Upper lobe of left lung (tissue), 6 donors: ENCODE results near the gene DZANK1. TPM values are rescaled to one million over a fixed set of nuclear protein-coding genes. Genes with fewer than 3 reads are reported as not detected.
"Not testable (repeated sequence)": the region's sequence is repeated elsewhere in the genome, so short reads cannot be mapped to it uniquely, and the experiment has no call there.

ENCODE experiments used
- ATAC-seq, 2 donors: fragments of 200-7000 bp; cut with Tn5 transposase; one replicate each; pipeline ENCODE4 v1.9.1; 2022; ENCODE audit warnings: mild to moderate bottlenecking in 2 of 2, moderate library complexity in 2 of 2; ENCODE audit not compliant: low FRiP score in 2 of 2
- DNase-seq, 2 donors: peaks; one replicate each; pipeline ENCODE4 v3.0.0-alpha.2; 2019 to 2020
- H3K27ac ChIP-seq, 4 donors: fragments of 200-600 bp; sonication (generic); one replicate each; pipeline ENCODE4 v1.5.1; 2016 to 2019
- H3K27me3 ChIP-seq, 4 donors: fragments of 200-600 bp; sonication (generic); one replicate each; pipeline ENCODE4 v1.5.1; 2017 to 2019
- H3K36me3 ChIP-seq, 4 donors: fragments of 200-600 bp; sonication (generic); one replicate each; pipeline ENCODE4 v1.5.1; 2016 to 2019
- H3K4me1 ChIP-seq, 4 donors: fragments of 200-600 bp; sonication (generic); one replicate each; pipeline ENCODE4 v1.5.1; 2018 to 2019
- H3K4me3 ChIP-seq, 4 donors: fragments of 200-600 bp; sonication (generic); one replicate each; pipeline ENCODE4 v1.5.1; 2017 to 2019; ENCODE audit warnings: mild to moderate bottlenecking in 2 of 4, moderate library complexity in 1 of 4
- H3K9me3 ChIP-seq, 4 donors: fragments of 200-600 bp; sonication (generic); one replicate each; pipeline ENCODE4 v1.5.1; 2018 to 2019
- CTCF ChIP-seq, 6 experiments: fragments of 450-650 bp in 4 of 6; fragments of 200-600 bp in 2 of 6; sonication (generic) in 2 of 6; IDR thresholded peaks; one replicate each; pipeline ENCODE4 v1.5.1; 2016 to 2019; ENCODE audit warnings: antibody characterized with exemption in 6 of 6
- EP300 ChIP-seq, 4 donors: sonication (generic); formaldehyde crosslinking; IDR thresholded peaks; one replicate each; pipeline ENCODE4 v1.5.1; 2017; ENCODE audit warnings: antibody characterized with exemption in 4 of 4, control low read depth in 2 of 4
- POLR2A ChIP-seq, 4 donors: fragments of 450-650 bp; IDR thresholded peaks; one replicate each; pipeline ENCODE4 v1.5.1; 2016 to 2017; ENCODE audit warnings: antibody characterized with exemption in 4 of 4, mild to moderate bottlenecking in 2 of 4
- POLR2AphosphoS5 ChIP-seq, 2 donors: sonication (generic); formaldehyde crosslinking; IDR thresholded peaks; one replicate each; pipeline ENCODE4 v1.5.1; 2017; ENCODE audit warnings: antibody characterized with exemption in 2 of 2
- WGBS, 2 donors: methylation state at CpG; one replicate each; pipeline ENCODE4 v1.1.5; 2017 to 2018; 5-methylcytosine and 5-hydroxymethylcytosine counted together
- total RNA-seq, 6 donors: library from RNA; depleted of rRNA in 4 of 6; stranded (reverse); fragments of >200 nt in 4 of 6; gene quantifications; one replicate each; pipeline versions ENCODE4 v1.1.0 to v1.2.1, GENCODE V29; 2016 to 2021
- donor health status: DM: no; HTN: no; CAD: no; lungs with moderate emphysema.
- donor health status: DM: no; HTN: yes; CAD: no; lungs with severe emphysema.

Gene DZANK1
- total RNA-seq, 6 donors from 2014 or later: 1.8 to 12.8 (median 4.4) TPM

- Histone ChIP-seq H3K27me3 (no peaks in the 10 kb centered on the region), H3K36me3 (peaks cover 0 to 15% (median 0%) of the 10 kb centered on the region in 4 donors), H3K4me3 (no peak overlapping the region), H3K9me3 (peaks cover 0 to 3% (median 0%) of the 10 kb centered on the region in 4 donors), H3K27ac (no peak overlapping the region), H3K4me1 (peaks cover 0 to 6% (median under 1%) of the 10 kb centered on the region in 4 donors)
- WGBS, 2 donors: 92 to 97% methylated on average over 2 of the region's 2 CpGs
- TF ChIP-seq EP300 (IDR thresholded peaks at IDR 0.05) (no peak), CTCF (IDR thresholded peaks at IDR 0.05) (no peak), POLR2A (IDR thresholded peaks at IDR 0.05) (no peak), POLR2AphosphoS5 (IDR thresholded peaks at IDR 0.05) (no peak)
- no peak for ATAC-seq
- DNase-seq: no peak
These were observed 66.4 kb downstream of the DZANK1 start for GRCh38 chr20:18400460-18400859.

GRCh38 chr20:18398713-18399112 is 68.1 kb downstream of the DZANK1 start:
- H3K36me3 ChIP-seq: peaks cover 0 to 15% (median 0%) of the 10 kb centered on the region in 4 donors
- whole genome bisulfite sequencing, 2 donors: 94 to 96% methylated on average over 8 of the region's 8 CpGs
- H3K4me1 ChIP-seq, DNase-seq, H3K9me3 ChIP-seq, ATAC-seq, H3K27me3 ChIP-seq, H3K4me3 ChIP-seq, H3K27ac ChIP-seq: not testable (repeated sequence)

GRCh38 chr20:18397030-18397429 is 69.8 kb downstream of the DZANK1 start:
- peaks cover 0 to 10% (median 0%) of the 10 kb centered on the region in 4 donors for H3K36me3 ChIP-seq
- H3K4me1 ChIP-seq: peaks cover 0 to 6% (median 3%) of the 10 kb centered on the region in 4 donors
- DNase-seq (no peak), ATAC-seq (no peak)
- H3K27me3 ChIP-seq: no peaks in the 10 kb centered on the region
- H3K4me3 ChIP-seq: no peak overlapping the region
- 50 to 53% methylated on average over 4 of the region's 4 CpGs for WGBS, 2 donors
- TF ChIP-seq POLR2AphosphoS5 (IDR thresholded peaks at IDR 0.05) (no peak), CTCF (IDR thresholded peaks at IDR 0.05) (no peak), EP300 (IDR thresholded peaks at IDR 0.05) (no peak)
- H3K27ac ChIP-seq: peak overlapping the region in 3 of 4 donors; percentile 55 to 67 (median 57)
- H3K9me3 ChIP-seq: peaks cover 0 to 3% (median 0%) of the 10 kb centered on the region in 4 donors

GRCh38 chr20:18395544-18395943 is 71.3 kb downstream of the DZANK1 start:
- H3K4me1 ChIP-seq: peaks cover 0 to 6% (median 3%) of the 10 kb centered on the region in 4 donors
- no peaks in the 10 kb centered on the region for H3K9me3 ChIP-seq
- H3K36me3 ChIP-seq: peaks cover 0 to 5% (median 0%) of the 10 kb centered on the region in 4 donors
- WGBS, 2 donors: 67 to 70% methylated on average over 1 of the region's 1 CpG
- ATAC-seq (no peak), DNase-seq (no peak)
- TF ChIP-seq POLR2AphosphoS5 (IDR thresholded peaks at IDR 0.05) (no peak), POLR2A (IDR thresholded peaks at IDR 0.05) (no peak), CTCF (IDR thresholded peaks at IDR 0.05) (no peak), EP300 (IDR thresholded peaks at IDR 0.05) (no peak)
- no peak overlapping the region for H3K4me3 ChIP-seq
- no peak overlapping the region for H3K27ac ChIP-seq
- no peaks in the 10 kb centered on the region for H3K27me3 ChIP-seq

- TF ChIP-seq CTCF (IDR thresholded peaks at IDR 0.05): no peak
- TF ChIP-seq POLR2A (IDR thresholded peaks at IDR 0.05): no peak
- no peak for TF ChIP-seq POLR2AphosphoS5 (IDR thresholded peaks at IDR 0.05)
- no peak for TF ChIP-seq EP300 (IDR thresholded peaks at IDR 0.05)
- no peak for DNase-seq
- Histone ChIP-seq H3K27ac (no peak overlapping the region), H3K4me1 (peaks cover 0 to 6% (median 3%) of the 10 kb centered on the region in 4 donors), H3K4me3 (no peak overlapping the region), H3K27me3 (no peaks in the 10 kb centered on the region), H3K9me3 (no peaks in the 10 kb centered on the region), H3K36me3 (peaks cover 0 to 12% (median 0%) of the 10 kb centered on the region in 4 donors)
- WGBS, 2 donors: 61 to 62% methylated on average over 4 of the region's 4 CpGs
- no peak for ATAC-seq
These were observed 72.5 kb downstream of the DZANK1 start for GRCh38 chr20:18394363-18394762.
